ENCODE measurements around the gene PROM1. TPM values are rescaled to one million over a fixed set of nuclear protein-coding genes. Genes with fewer than 3 reads are reported as not detected.

PROM1 gene
- total and polyA plus RNA-seq, 2 experiments from 2014 or later = 14.3 to 30.8 TPM

GRCh38 chr4:15982842-15983524, 100.8 kb downstream of the PROM1 start:
- TF ChIP-seq EZH2phosphoT487 (IDR thresholded peaks at IDR 0.05; ENCODE audit: low read depth, severe bottlenecking, unreplicated experiment) (no peak), EZH2 (IDR thresholded peaks at IDR 0.05; ENCODE audit: borderline replicate concordance) (no peak)
- TF ChIP-seq, protein P1, sequence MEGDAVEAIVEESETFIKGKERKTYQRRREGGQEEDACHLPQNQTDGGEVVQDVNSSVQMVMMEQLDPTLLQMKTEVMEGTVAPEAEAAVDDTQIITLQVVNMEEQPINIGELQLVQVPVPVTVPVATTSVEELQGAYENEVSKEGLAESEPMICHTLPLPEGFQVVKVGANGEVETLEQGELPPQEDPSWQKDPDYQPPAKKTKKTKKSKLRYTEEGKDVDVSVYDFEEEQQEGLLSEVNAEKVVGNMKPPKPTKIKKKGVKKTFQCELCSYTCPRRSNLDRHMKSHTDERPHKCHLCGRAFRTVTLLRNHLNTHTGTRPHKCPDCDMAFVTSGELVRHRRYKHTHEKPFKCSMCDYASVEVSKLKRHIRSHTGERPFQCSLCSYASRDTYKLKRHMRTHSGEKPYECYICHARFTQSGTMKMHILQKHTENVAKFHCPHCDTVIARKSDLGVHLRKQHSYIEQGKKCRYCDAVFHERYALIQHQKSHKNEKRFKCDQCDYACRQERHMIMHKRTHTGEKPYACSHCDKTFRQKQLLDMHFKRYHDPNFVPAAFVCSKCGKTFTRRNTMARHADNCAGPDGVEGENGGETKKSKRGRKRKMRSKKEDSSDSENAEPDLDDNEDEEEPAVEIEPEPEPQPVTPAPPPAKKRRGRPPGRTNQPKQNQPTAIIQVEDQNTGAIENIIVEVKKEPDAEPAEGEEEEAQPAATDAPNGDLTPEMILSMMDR (IDR thresholded peaks at IDR 0.05; ENCODE audit: poor library complexity) = no peak
- no peaks in the 10 kb centered on the region for H3K9me2 ChIP-seq (replicated peaks; ENCODE audit: insufficient read depth)
- no peaks in the 10 kb centered on the region for H3K4me1 ChIP-seq (ENCODE audit: insufficient read depth)
- no peak for DNase-seq (ENCODE audit: low spot score)
- H3K4me2 ChIP-seq = no peak overlapping the region
- H3K79me2 ChIP-seq = no peaks in the 10 kb centered on the region
- no peak overlapping the region for H3K27ac ChIP-seq
- no peaks in the 10 kb centered on the region for H3K9me3 ChIP-seq (ENCODE audit: low read depth)
- 92% methylated on average over 8 of the region's 8 CpGs for WGBS (ENCODE audit: low lambda C conversion rate, missing lambda C conversion rate)
- H3K36me3 ChIP-seq (replicated peaks; ENCODE audit: insufficient read depth, low read depth) = no peaks in the 10 kb centered on the region
- no peak overlapping the region for H2AFZ ChIP-seq
- no peak overlapping the region for H3K4me3 ChIP-seq
- no peaks in the 10 kb centered on the region for H4K20me1 ChIP-seq (ENCODE audit: insufficient read depth, poor library complexity, severe bottlenecking)
- no peaks in the 10 kb centered on the region for H3K27me3 ChIP-seq

DNA sequence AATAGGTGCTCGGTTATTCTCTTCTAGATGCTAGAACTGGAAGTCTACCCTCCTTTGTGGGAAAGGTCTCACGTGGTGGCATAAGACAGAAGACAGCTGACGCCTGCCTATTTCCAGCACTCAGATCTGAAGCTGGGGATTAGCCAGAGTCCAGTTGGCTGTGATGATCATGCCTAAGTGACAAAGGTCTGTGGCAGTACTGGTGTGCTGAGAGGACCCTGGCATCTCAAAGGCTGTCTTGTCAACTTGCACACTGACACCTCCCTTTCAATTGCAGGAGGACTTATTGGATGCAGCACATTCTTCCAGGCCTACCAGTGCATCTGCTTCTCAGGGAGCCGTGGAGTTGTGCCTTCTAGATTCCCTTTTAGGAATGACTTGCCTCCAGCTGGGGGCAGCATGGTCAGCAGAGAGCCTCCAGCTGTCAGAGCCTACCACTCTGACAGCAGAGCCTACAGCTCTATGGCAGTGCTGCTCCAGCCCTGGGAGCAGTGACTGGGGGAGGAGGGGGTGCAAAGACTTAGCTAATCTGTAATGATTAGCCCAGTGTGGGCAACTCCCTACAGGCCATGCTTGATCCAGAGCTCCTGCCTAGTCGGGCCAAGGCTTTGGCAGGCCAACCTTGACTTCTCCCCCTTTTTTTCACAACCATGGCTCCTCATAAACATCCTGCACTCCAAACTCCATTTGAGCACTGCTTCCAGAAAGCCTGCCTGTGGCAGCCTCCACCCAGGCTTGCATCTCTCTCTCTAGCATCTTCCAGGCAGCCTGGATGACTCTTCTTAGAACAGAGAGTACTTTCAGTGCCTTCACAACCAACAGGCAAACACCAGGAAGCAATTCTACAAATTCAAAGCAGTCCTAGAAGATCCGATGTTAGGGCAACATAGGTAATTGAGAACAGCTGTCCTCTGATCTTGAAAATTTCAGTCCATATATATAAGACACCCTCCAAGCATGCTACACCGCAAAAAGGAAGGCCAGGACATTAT, 107.1 kb downstream of the PROM1 start:
- no peaks in the 10 kb centered on the region for H3K79me2 ChIP-seq
- H3K4me2 ChIP-seq = no peak overlapping the region
- no peaks in the 10 kb centered on the region for H4K20me1 ChIP-seq (ENCODE audit: insufficient read depth, poor library complexity, severe bottlenecking)
- no peak for TF ChIP-seq EZH2phosphoT487 (IDR thresholded peaks at IDR 0.05; ENCODE audit: low read depth, severe bottlenecking, unreplicated experiment)
- TF ChIP-seq, protein P1 (IDR thresholded peaks at IDR 0.05; ENCODE audit: poor library complexity) = no peak
- no peak for TF ChIP-seq EZH2 (IDR thresholded peaks at IDR 0.05; ENCODE audit: borderline replicate concordance)
- DNase-seq (ENCODE audit: low spot score) = no peak
- no peaks in the 10 kb centered on the region for H3K4me1 ChIP-seq (ENCODE audit: insufficient read depth)
- H3K27ac ChIP-seq = no peak overlapping the region
- H3K27me3 ChIP-seq = no peaks in the 10 kb centered on the region
- H3K4me3 ChIP-seq = no peak overlapping the region
- H3K36me3 ChIP-seq (replicated peaks; ENCODE audit: insufficient read depth, low read depth) = no peaks in the 10 kb centered on the region
- no peaks in the 10 kb centered on the region for H3K9me3 ChIP-seq (ENCODE audit: low read depth)
- 71% methylated on average over 7 of the region's 7 CpGs for WGBS (ENCODE audit: low lambda C conversion rate, missing lambda C conversion rate)
- no peaks in the 10 kb centered on the region for H3K9me2 ChIP-seq (replicated peaks; ENCODE audit: insufficient read depth)
- no peak overlapping the region for H2AFZ ChIP-seq

DNA sequence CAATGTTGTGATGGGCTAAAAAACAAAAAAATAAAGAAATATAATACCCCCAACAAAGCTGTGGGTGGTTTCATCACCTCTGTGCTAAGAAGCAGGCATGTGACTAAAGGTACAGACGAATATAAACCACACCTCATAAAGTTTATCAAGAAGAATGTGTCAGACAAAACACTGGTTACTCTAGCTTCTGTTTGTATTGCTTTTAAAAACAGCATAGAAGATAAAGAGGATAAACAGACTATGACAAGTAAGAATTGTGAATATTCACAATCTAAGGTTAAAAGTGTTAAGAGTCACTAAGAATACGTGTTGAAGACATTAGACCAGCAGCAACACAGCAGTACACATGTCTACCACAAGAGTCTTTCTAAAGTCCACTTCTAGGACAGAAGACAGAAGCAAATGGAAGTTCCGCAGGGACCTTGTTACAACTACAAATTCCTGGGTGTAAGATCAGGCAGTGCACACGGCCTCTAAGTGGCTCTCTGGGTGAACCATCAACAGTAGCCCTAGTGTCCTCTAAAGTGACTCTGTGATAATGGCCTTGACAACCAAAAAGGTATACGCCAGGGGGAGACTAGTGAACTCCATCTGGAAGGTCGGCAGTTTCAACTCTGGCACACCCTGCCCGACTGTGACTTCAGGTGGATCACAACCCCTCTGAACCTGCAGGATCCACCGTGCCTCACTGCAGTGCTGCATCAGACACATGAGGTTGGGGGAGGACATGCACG, 112.6 kb downstream of the PROM1 start:
- TF ChIP-seq EZH2phosphoT487 (IDR thresholded peaks at IDR 0.05; ENCODE audit: low read depth, severe bottlenecking, unreplicated experiment) (no peak), EZH2 (IDR thresholded peaks at IDR 0.05; ENCODE audit: borderline replicate concordance) (no peak)
- TF ChIP-seq, protein P1 (IDR thresholded peaks at IDR 0.05; ENCODE audit: poor library complexity) = no peak
- H3K9me3 ChIP-seq (ENCODE audit: low read depth) = no peaks in the 10 kb centered on the region
- WGBS (ENCODE audit: low lambda C conversion rate, missing lambda C conversion rate) = 88% methylated on average over 9 of the region's 9 CpGs
- no peaks in the 10 kb centered on the region for H3K79me2 ChIP-seq
- H3K4me2 ChIP-seq = no peak overlapping the region
- no peak overlapping the region for H2AFZ ChIP-seq
- H4K20me1 ChIP-seq (ENCODE audit: insufficient read depth, poor library complexity, severe bottlenecking) = no peaks in the 10 kb centered on the region
- no peaks in the 10 kb centered on the region for H3K4me1 ChIP-seq (ENCODE audit: insufficient read depth)
- H3K9me2 ChIP-seq (replicated peaks; ENCODE audit: insufficient read depth) = no peaks in the 10 kb centered on the region
- no peak overlapping the region for H3K4me3 ChIP-seq
- no peaks in the 10 kb centered on the region for H3K36me3 ChIP-seq (replicated peaks; ENCODE audit: insufficient read depth, low read depth)
- no peak overlapping the region for H3K27ac ChIP-seq
- DNase-seq (ENCODE audit: low spot score) = no peak
- H3K27me3 ChIP-seq = no peaks in the 10 kb centered on the region
